KOPT-K1 (cell line): ENCODE results near the gene CNTNAP5.

Experiments used
- H3K27ac ChIP-seq: fragments of 200-600 bp; sonication (generic); 2 replicates; pipeline ENCODE4 v1.5.1; 2016; ENCODE audit warnings: antibody characterized with exemption, mild to moderate bottlenecking, low read depth, low read length; ENCODE audit not compliant: poor library complexity, severe bottlenecking
- H3K36me3 ChIP-seq: fragments of 200-600 bp; sonication (generic); 2 replicates; pipeline ENCODE4 v1.5.1; 2017; ENCODE audit warnings: antibody characterized with exemption, mild to moderate bottlenecking, low read length, moderate library complexity; ENCODE audit not compliant: insufficient read depth
- H3K9me3 ChIP-seq: fragments of 200-600 bp; sonication (generic); 2 replicates; pipeline ENCODE4 v1.5.1; 2017; ENCODE audit warnings: antibody characterized with exemption, low read length, mild to moderate bottlenecking; ENCODE audit not compliant: insufficient read depth, poor library complexity, severe bottlenecking

CNTNAP5 gene

GRCh38 chr2:124874676-124875075 lies 849.6 kb downstream of the CNTNAP5 start:
- no peaks in the 10 kb centered on the region for H3K36me3 ChIP-seq
- H3K27ac ChIP-seq, result no peak overlapping the region
- no peaks in the 10 kb centered on the region for H3K9me3 ChIP-seq

DNA sequence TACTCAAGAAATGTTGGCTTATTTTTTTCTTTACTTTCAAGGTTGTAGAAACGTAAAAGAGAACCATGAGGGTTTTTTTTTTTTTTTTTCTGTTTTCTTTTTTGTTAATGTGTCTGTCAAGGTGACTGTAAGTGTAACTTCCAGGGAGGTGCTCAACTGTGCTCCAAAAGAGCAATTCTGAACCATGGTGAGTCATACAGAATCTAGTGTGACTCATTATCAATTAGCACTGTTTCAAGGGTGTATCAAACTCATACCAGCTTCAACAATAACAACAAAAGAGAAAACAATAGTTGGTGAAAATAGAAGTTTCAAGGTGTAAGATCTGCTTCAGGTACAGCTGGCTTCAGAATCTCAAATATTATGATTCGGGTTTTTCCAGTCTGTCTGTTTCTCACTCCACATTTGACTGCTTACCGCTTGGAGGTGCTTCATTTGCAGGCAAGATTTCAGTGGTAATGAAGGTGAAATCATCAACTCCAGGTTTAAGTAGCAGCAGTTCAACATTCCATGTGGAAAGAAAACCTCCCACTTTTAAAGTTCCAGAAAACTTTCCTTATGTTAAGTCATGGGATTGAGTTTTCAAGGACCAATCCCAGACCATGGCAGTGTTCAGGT lies 850.6 kb downstream of the CNTNAP5 start:
- Histone ChIP-seq H3K9me3 (no peaks in the 10 kb centered on the region), H3K27ac (no peak overlapping the region), H3K36me3 (no peaks in the 10 kb centered on the region)

- Histone ChIP-seq H3K27ac (no peak overlapping the region), H3K36me3 (no peaks in the 10 kb centered on the region), H3K9me3 (no peaks in the 10 kb centered on the region)
Measured at GRCh38 chr2:124877141-124877577, 852.1 kb downstream of the CNTNAP5 start.

DNA sequence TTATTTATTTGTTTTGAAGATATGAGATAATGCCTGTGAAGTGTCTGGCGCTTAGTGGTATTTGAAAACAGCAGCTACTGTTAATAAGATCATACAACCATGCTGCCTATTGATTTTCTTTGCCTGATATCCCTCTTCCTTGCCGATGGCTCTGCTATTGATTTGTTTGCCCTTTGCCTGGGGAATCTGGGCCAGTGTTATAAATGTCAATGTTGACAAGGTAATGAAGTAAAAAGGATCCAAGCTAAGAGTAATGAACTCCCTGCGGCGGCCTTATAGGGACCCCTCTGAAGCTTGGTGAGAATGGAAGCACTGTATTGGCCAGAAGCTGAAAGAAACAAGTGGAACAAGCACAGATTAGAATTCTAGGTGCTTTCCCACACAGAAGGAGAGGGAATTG lies 854.6 kb downstream of the CNTNAP5 start:
- H3K27ac ChIP-seq, result no peak overlapping the region
- no peaks in the 10 kb centered on the region for H3K9me3 ChIP-seq
- H3K36me3 ChIP-seq, result no peaks in the 10 kb centered on the region

GRCh38 chr2:124880995-124881394 lies 855.9 kb downstream of the CNTNAP5 start:
- Histone ChIP-seq H3K27ac (no peak overlapping the region), H3K9me3 (no peaks in the 10 kb centered on the region), H3K36me3 (no peaks in the 10 kb centered on the region)

- no peaks in the 10 kb centered on the region for H3K36me3 ChIP-seq
- no peak overlapping the region for H3K27ac ChIP-seq
- no peaks in the 10 kb centered on the region for H3K9me3 ChIP-seq
Measured at GRCh38 chr2:124882423-124882822, 857.3 kb downstream of the CNTNAP5 start.

- no peak overlapping the region for H3K27ac ChIP-seq
- H3K9me3 ChIP-seq, result no peaks in the 10 kb centered on the region
Measured at GRCh38 chr2:124883595-124883994, 858.5 kb downstream of the CNTNAP5 start.

GRCh38 chr2:124884315-124884714 lies 859.2 kb downstream of the CNTNAP5 start:
- Histone ChIP-seq H3K9me3 (no peaks in the 10 kb centered on the region), H3K36me3 (no peaks in the 10 kb centered on the region), H3K27ac (no peak overlapping the region)

More at GRCh38 chr2:124883595-124883994, 858.5 kb downstream of the CNTNAP5 start:
- H3K36me3 ChIP-seq, result no peaks in the 10 kb centered on the region

DNA sequence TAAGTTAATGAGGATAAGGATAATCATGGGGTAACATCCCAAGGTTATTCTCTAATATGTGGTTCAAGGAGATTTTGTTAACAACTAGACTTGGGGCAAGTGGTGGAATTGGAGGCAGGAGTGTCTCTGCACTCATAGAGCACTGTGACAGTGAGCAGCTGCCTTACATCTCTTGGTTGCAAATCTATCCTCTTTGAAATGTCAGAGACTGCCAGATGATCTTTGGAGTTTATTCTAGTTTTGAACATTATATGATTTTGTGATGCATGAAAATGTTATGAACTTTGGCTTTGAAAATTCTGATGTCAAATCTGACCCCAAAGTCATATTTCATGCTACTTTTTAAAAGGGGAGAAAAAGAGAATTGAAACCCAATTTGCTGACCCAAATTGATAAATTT lies 861.1 kb downstream of the CNTNAP5 start:
- no peak overlapping the region for H3K27ac ChIP-seq
- no peaks in the 10 kb centered on the region for H3K36me3 ChIP-seq
- H3K9me3 ChIP-seq, result no peaks in the 10 kb centered on the region

GRCh38 chr2:124887466-124887865 lies 862.4 kb downstream of the CNTNAP5 start:
- no peak overlapping the region for H3K27ac ChIP-seq
- H3K9me3 ChIP-seq, result no peaks in the 10 kb centered on the region
- no peaks in the 10 kb centered on the region for H3K36me3 ChIP-seq

- H3K9me3 ChIP-seq, result no peaks in the 10 kb centered on the region
- H3K27ac ChIP-seq, result no peak overlapping the region
- H3K36me3 ChIP-seq, result no peaks in the 10 kb centered on the region
Measured at GRCh38 chr2:124888431-124888830, 863.3 kb downstream of the CNTNAP5 start.

DNA sequence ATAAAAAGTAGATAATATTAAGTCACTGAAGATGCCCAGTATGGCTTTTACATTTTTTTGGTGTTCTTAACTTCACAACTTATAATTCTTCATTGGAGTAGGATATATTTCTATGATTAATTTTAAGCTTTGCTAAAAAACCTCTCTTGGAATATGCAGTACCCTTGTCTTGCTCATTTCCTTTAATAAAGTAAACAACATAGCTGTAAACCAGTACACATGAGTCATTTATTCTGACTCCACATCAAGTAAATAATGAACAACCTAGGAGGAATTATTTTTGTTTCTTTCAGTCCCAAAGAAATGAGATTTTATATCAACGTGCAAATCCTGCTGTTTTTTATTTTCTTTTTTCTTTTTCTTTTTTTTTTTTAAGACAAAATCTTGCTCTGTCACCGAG lies 869.1 kb downstream of the CNTNAP5 start:
- H3K36me3 ChIP-seq, result no peaks in the 10 kb centered on the region
- no peaks in the 10 kb centered on the region for H3K9me3 ChIP-seq
- H3K27ac ChIP-seq, result no peak overlapping the region

- Histone ChIP-seq H3K36me3 (no peaks in the 10 kb centered on the region), H3K9me3 (no peaks in the 10 kb centered on the region), H3K27ac (no peak overlapping the region)
Measured at GRCh38 chr2:124898827-124899226, 873.7 kb downstream of the CNTNAP5 start.

DNA sequence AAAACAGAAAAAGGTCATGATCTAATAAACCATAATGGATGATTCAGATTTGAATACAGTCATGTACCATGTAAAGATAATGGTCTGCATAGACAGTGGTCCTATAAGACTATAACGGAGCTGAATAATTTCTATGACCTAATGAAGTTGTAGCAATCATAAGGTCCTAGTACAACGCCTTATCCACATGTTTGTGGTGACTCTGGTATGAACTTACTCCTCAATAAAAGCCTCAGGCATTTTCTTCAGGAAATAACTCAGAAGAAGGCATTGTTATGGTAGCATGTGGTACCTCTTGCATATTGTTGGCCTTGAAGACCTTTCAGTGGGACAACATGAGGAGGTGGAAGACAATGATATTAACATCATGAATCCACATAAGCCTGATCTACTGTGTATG lies 883.3 kb downstream of the CNTNAP5 start:
- no peaks in the 10 kb centered on the region for H3K9me3 ChIP-seq
- H3K36me3 ChIP-seq, result no peaks in the 10 kb centered on the region
- no peak overlapping the region for H3K27ac ChIP-seq

- no peaks in the 10 kb centered on the region for H3K9me3 ChIP-seq
- H3K27ac ChIP-seq, result no peak overlapping the region
- H3K36me3 ChIP-seq, result no peaks in the 10 kb centered on the region
Measured at GRCh38 chr2:124911560-124911959, 886.5 kb downstream of the CNTNAP5 start.

- no peaks in the 10 kb centered on the region for H3K9me3 ChIP-seq
- H3K36me3 ChIP-seq, result no peaks in the 10 kb centered on the region
- H3K27ac ChIP-seq, result no peak overlapping the region
Measured at GRCh38 chr2:124913868-124914267, 888.8 kb downstream of the CNTNAP5 start.
